Testis (tissue), 3 donors: ENCODE data around the gene EXPH5. TPM values are rescaled to one million over a fixed set of nuclear protein-coding genes. Genes with fewer than 3 reads are reported as not detected.

Source experiments
- DNase-seq: peaks from one replicate; pipeline ENCODE4 v3.0.0-alpha.2; 2019
- H3K27ac ChIP-seq, 2 donors: fragments of 200-600 bp; sonication (generic); one replicate each; pipeline ENCODE4 v1.5.1; 2019
- H3K27me3 ChIP-seq: fragments of 200-600 bp; sonication (generic); one replicate; pipeline ENCODE4 v1.5.1; 2019
- H3K36me3 ChIP-seq: fragments of 200-600 bp; sonication (generic); one replicate; pipeline ENCODE4 v1.5.1; 2017; ENCODE audit warnings: low read depth; ENCODE audit errors: missing control alignments
- H3K4me1 ChIP-seq: fragments of 200-600 bp; sonication (generic); one replicate; pipeline ENCODE4 v1.5.1; 2019
- H3K4me3 ChIP-seq, 2 donors: fragments of 200-600 bp; sonication (generic); one replicate each; pipeline ENCODE4 v1.5.1; 2017 to 2019
- H3K9me3 ChIP-seq: fragments of 200-600 bp; sonication (generic); one replicate; pipeline ENCODE4 v1.5.1; 2017
- POLR2A ChIP-seq: fragments of 450-650 bp; IDR thresholded peaks from one replicate; pipeline ENCODE4 v1.6.1; 2017; ENCODE audit warnings: antibody characterized with exemption, mild to moderate bottlenecking, moderate library complexity
- WGBS, 2 donors: methylation state at CpG; one replicate each; pipeline ENCODE4 v1.1.5; 2018; 5-methylcytosine and 5-hydroxymethylcytosine counted together
- intact Hi-C: fragments of 100-400 bp; cut with DNase I; formaldehyde crosslinking; loops from one replicate; pipeline ENCODE4 v1.15.1; 2023; ENCODE audit warnings: low total_unique reads
- polyA plus RNA-seq: library from polyadenylated mRNA; stranded (reverse); fragments of 350-450 nt; fragmentation: Illumina TruSeq; extraction: RNeasy Lipid Tissue Mini Kit (QIAGEN cat#74804); gene quantifications from one replicate; pipeline ENCODE4 v1.2.3, GENCODE V29; 2014; ENCODE audit warnings: low read depth, low replicate concordance; ENCODE audit not compliant: insufficient read depth
- total RNA-seq, 2 donors: library from RNA; depleted of rRNA; stranded (reverse); fragments of >200 nt; gene quantifications; one replicate each; pipeline ENCODE4 v1.2.3, GENCODE V29; 2016
- TF ChIP-seq, protein P1 (sequence below), 3 experiments: fragments of 450-650 bp in 2 of 3; fragments of 200-600 bp in 1 of 3; sonication (generic) in 1 of 3; IDR thresholded peaks; one replicate each; pipeline ENCODE4 v1.5.1; 2016 to 2019; ENCODE audit warnings: antibody characterized with exemption in 3 of 3, mild to moderate bottlenecking in 2 of 3, moderate library complexity in 1 of 3

Gene EXPH5
- total and polyA plus RNA-seq, 3 donors from 2014 or later, result 0.62 to 1.3 (median 0.71) TPM

DNA sequence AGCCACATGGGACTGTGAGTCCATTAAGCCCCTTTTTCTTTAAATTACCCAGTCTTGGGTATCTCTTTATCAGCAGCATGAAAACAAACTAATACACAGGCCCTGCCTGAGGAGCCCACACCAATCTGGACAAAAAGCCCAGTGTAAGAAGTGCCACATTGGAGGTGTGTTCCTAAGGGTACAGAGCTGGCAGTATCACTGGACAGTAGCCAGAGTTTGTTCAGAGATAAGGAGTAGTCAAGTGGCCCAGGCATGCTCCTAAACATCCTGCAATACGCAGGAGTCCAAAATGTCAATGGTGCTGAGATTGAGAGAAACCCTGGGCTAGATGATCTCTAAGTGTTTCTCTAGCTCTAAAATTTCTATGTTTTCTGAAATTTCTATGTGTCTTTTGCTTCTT, 68.4 kb downstream of the EXPH5 start:
- TF ChIP-seq POLR2A, result no peak
- TF ChIP-seq, protein P1, sequence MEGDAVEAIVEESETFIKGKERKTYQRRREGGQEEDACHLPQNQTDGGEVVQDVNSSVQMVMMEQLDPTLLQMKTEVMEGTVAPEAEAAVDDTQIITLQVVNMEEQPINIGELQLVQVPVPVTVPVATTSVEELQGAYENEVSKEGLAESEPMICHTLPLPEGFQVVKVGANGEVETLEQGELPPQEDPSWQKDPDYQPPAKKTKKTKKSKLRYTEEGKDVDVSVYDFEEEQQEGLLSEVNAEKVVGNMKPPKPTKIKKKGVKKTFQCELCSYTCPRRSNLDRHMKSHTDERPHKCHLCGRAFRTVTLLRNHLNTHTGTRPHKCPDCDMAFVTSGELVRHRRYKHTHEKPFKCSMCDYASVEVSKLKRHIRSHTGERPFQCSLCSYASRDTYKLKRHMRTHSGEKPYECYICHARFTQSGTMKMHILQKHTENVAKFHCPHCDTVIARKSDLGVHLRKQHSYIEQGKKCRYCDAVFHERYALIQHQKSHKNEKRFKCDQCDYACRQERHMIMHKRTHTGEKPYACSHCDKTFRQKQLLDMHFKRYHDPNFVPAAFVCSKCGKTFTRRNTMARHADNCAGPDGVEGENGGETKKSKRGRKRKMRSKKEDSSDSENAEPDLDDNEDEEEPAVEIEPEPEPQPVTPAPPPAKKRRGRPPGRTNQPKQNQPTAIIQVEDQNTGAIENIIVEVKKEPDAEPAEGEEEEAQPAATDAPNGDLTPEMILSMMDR (IDR thresholded peaks at IDR 0.05), result no peak
- Histone ChIP-seq H3K4me3 (no peak overlapping the region), H3K36me3 (no peaks in the 10 kb centered on the region), H3K27ac (no peak overlapping the region), H3K27me3 (no peaks in the 10 kb centered on the region), H3K9me3 (no peaks in the 10 kb centered on the region), H3K4me1 (no peaks in the 10 kb centered on the region)
- 100% methylated on average over 1 of the region's 1 CpG for WGBS, 2 donors
- DNase-seq, result no peak
- intact Hi-C loops, result no loop called here

DNA sequence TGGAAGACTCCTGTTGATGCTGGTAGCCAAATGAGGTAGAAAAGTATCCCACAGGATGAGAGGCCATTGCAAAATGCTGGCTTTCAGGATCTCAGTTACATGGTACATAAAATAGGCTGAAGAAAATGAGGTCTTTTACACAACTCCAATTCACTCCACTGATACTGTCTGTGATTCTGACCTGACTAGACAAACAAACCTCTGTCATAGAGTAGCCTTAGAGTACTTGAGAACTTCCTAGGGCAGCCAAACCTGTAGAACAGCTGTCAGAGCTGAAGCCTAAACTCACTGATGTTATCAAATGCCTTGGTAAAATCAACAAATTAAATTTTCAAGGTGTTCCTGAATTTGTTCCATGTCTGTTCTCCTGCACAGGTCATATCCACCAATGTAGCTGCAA, 69.1 kb downstream of the EXPH5 start:
- no peaks in the 10 kb centered on the region for H3K36me3 ChIP-seq
- H3K27me3 ChIP-seq, result no peaks in the 10 kb centered on the region
- H3K9me3 ChIP-seq, result no peaks in the 10 kb centered on the region
- DNase-seq, result no peak
- TF ChIP-seq, protein P1 (IDR thresholded peaks at IDR 0.05), result no peak
- TF ChIP-seq POLR2A, result no peak
- H3K4me3 ChIP-seq, result no peak overlapping the region
- intact Hi-C loops, result no loop called here
- H3K4me1 ChIP-seq, result no peaks in the 10 kb centered on the region
- no peak overlapping the region for H3K27ac ChIP-seq

GRCh38 chr11:108522318-108522717, 71.2 kb downstream of the EXPH5 start:
- TF ChIP-seq, protein P1 (IDR thresholded peaks at IDR 0.05), result no peak
- no peak for TF ChIP-seq POLR2A
- H3K27ac ChIP-seq, result no peak overlapping the region
- no peaks in the 10 kb centered on the region for H3K4me1 ChIP-seq
- no peak for DNase-seq
- no peak overlapping the region for H3K4me3 ChIP-seq
- no peaks in the 10 kb centered on the region for H3K27me3 ChIP-seq
- 64 to 77% methylated on average over 1 of the region's 1 CpG for WGBS, 2 donors
- no peaks in the 10 kb centered on the region for H3K36me3 ChIP-seq
- intact Hi-C loops, result no loop called here
- no peaks in the 10 kb centered on the region for H3K9me3 ChIP-seq

DNA sequence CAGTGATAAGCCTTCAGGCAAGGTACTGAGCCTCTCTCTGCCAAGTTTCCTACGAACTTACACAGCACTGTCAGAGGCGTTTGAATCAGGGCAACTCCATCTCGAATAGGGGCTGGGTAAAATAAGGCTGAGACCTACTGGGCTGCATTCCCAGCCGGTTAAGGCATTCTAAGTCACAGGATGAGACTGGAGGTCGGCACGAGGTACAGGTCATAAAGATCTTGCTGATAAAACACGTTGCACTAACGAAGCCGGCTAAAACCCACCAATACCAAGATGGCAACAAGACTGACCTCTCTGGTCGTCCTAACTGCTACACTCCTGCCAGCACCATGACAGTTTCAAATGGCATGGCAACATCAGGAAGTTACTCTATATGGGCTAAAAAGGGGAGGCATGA, 75.0 kb downstream of the EXPH5 start:
- DNase-seq, result no peak
- TF ChIP-seq POLR2A, result no peak
- TF ChIP-seq, protein P1 (IDR thresholded peaks at IDR 0.05), result no peak
- H3K4me3 ChIP-seq, result no peak overlapping the region
- intact Hi-C loops, result no loop called here
- no peaks in the 10 kb centered on the region for H3K36me3 ChIP-seq
- H3K27ac ChIP-seq, result no peak overlapping the region
- 60 to 66% methylated on average over 10 of the region's 10 CpGs for WGBS, 2 donors
- no peaks in the 10 kb centered on the region for H3K4me1 ChIP-seq
- no peaks in the 10 kb centered on the region for H3K27me3 ChIP-seq
- no peaks in the 10 kb centered on the region for H3K9me3 ChIP-seq

GRCh38 chr11:108516125-108516524, 77.4 kb downstream of the EXPH5 start:
- Histone ChIP-seq H3K4me3 (peak overlapping the region in 1 of 2 donors; percentile 23), H3K9me3 (no peaks in the 10 kb centered on the region), H3K36me3 (no peaks in the 10 kb centered on the region), H3K4me1 (no peaks in the 10 kb centered on the region), H3K27me3 (no peaks in the 10 kb centered on the region), H3K27ac (no peak overlapping the region)
- TF ChIP-seq, protein P1 (IDR thresholded peaks at IDR 0.05), result no peak
- no peak for TF ChIP-seq POLR2A
- DNase-seq, result no peak
- intact Hi-C loops, result no loop called here
- 70 to 88% methylated on average over 4 of the region's 4 CpGs for WGBS, 2 donors
